Thoracic aorta (tissue), 2 donors: Measurements from ENCODE around the gene PKP1. TPM values are rescaled to one million over a fixed set of nuclear protein-coding genes. Genes with fewer than 3 reads are reported as not detected.

ENCODE experiments used
- ATAC-seq: fragments of 150-250 bp; one replicate; pipeline ENCODE4 v1.8.0; 2017; ENCODE audit warnings: low read depth; ENCODE audit not compliant: insufficient number of reproducible peaks, low FRiP score
- DNase-seq: peaks from one replicate; pipeline ENCODE4 v3.0.0-alpha.2; 2020; ENCODE audit warnings: low spot score
- H3K27ac ChIP-seq, 2 donors: fragments of 200-600 bp; sonication (generic); 1 replicate in 1 of 2; 2 replicates in 1 of 2; pipeline ENCODE4 v1.5.1; 2016; ENCODE audit warnings: mild to moderate bottlenecking in 2 of 2, moderate library complexity in 2 of 2
- H3K27me3 ChIP-seq: fragments of 200-600 bp; sonication (generic); replicated peaks from 2 replicates; pipeline ENCODE4 v1.6.0; 2016; ENCODE audit warnings: mild to moderate bottlenecking; ENCODE audit not compliant: insufficient read depth
- H3K36me3 ChIP-seq: fragments of 200-600 bp; sonication (generic); one replicate; pipeline ENCODE4 v1.5.1; 2016
- H3K4me1 ChIP-seq, 2 donors: fragments of 200-600 bp; sonication (generic); 1 replicate in 1 of 2; 2 replicates in 1 of 2; pipeline versions ENCODE4 v1.5.1 to v1.6.0; 2016; ENCODE audit warnings: low read depth in 2 of 2, mild to moderate bottlenecking in 1 of 2; ENCODE audit not compliant: control insufficient read depth in 1 of 2
- H3K4me3 ChIP-seq: fragments of 200-600 bp; sonication (generic); 2 replicates; pipeline ENCODE4 v1.5.1; 2016; ENCODE audit warnings: mild to moderate bottlenecking
- H3K9me3 ChIP-seq: fragments of 200-600 bp; sonication (generic); 2 replicates; pipeline ENCODE4 v1.5.1; 2016
- CTCF ChIP-seq: fragments of 200-600 bp; sonication (generic); IDR thresholded peaks from one replicate; pipeline ENCODE4 v1.5.1; 2019; ENCODE audit warnings: antibody characterized with exemption
- total RNA-seq, 2 donors: library from RNA; depleted of rRNA; stranded (reverse); fragments of >200 nt; gene quantifications; one replicate each; pipeline versions ENCODE4 v1.1.0 to v1.2.3, GENCODE V29; 2016

PKP1 gene
- total RNA-seq, 2 donors from 2014 or later = 0.54 TPM; not detected in 1

GRCh38 chr1:201288765-201289164, 5.5 kb downstream of the PKP1 start:
- no peak for ATAC-seq
- Histone ChIP-seq H3K9me3 (no peaks in the 10 kb centered on the region), H3K4me1 (no peaks in the 10 kb centered on the region), H3K27ac (no peak overlapping the region), H3K4me3 (no peak overlapping the region), H3K36me3 (no peaks in the 10 kb centered on the region), H3K27me3 (no peaks in the 10 kb centered on the region)
- no peak for TF ChIP-seq CTCF
- DNase-seq = no peak

GRCh38 chr1:201290551-201290950, 7.2 kb downstream of the PKP1 start:
- DNase-seq = no peak
- H3K27ac ChIP-seq = no peak overlapping the region
- no peaks in the 10 kb centered on the region for H3K27me3 ChIP-seq
- H3K4me1 ChIP-seq = no peaks in the 10 kb centered on the region
- ATAC-seq = no peak
- H3K36me3 ChIP-seq = no peaks in the 10 kb centered on the region
- TF ChIP-seq CTCF = no peak
- H3K4me3 ChIP-seq = no peak overlapping the region
- H3K9me3 ChIP-seq = no peaks in the 10 kb centered on the region

- Histone ChIP-seq H3K9me3 (no peaks in the 10 kb centered on the region), H3K36me3 (no peaks in the 10 kb centered on the region), H3K4me1 (no peaks in the 10 kb centered on the region), H3K27me3 (no peaks in the 10 kb centered on the region), H3K27ac (no peak overlapping the region), H3K4me3 (no peak overlapping the region)
- no peak for ATAC-seq
- no peak for DNase-seq
- no peak for TF ChIP-seq CTCF
Observed at GRCh38 chr1:201291916-201292315, 8.6 kb downstream of the PKP1 start.

- H3K36me3 ChIP-seq = no peaks in the 10 kb centered on the region
- no peaks in the 10 kb centered on the region for H3K4me1 ChIP-seq
- H3K9me3 ChIP-seq = no peaks in the 10 kb centered on the region
- no peak overlapping the region for H3K4me3 ChIP-seq
- ATAC-seq (no peak), DNase-seq (no peak)
- no peaks in the 10 kb centered on the region for H3K27me3 ChIP-seq
- H3K27ac ChIP-seq = no peak overlapping the region
- no peak for TF ChIP-seq CTCF
Observed at GRCh38 chr1:201294876-201295275, 11.6 kb downstream of the PKP1 start.

- ATAC-seq = no peak
- DNase-seq = no peak
- no peaks in the 10 kb centered on the region for H3K4me1 ChIP-seq
- TF ChIP-seq CTCF = no peak
- H3K36me3 ChIP-seq = no peaks in the 10 kb centered on the region
- no peaks in the 10 kb centered on the region for H3K9me3 ChIP-seq
- H3K27ac ChIP-seq = no peak overlapping the region
- H3K27me3 ChIP-seq = no peaks in the 10 kb centered on the region
- H3K4me3 ChIP-seq = no peak overlapping the region
Observed at GRCh38 chr1:201295346-201295745, 12.0 kb downstream of the PKP1 start.
